OCI-LY7 (cell line): ENCODE data around the gene POMC.

Source experiments
- CTCF ChIP-seq: fragments of 200-600 bp; sonication (generic); conservative IDR thresholded peaks from 2 replicates; pipeline ENCODE4 v1.5.1; 2014; ENCODE audit warnings: mild to moderate bottlenecking, antibody characterized with exemption, low read length, moderate library complexity, mixed read lengths
- EZH2phosphoT487 ChIP-seq: fragments of 200-600 bp; sonication (generic); IDR thresholded peaks from 2 replicates; pipeline ENCODE4 v1.6.1; 2018; ENCODE audit warnings: low read depth, borderline replicate concordance, mild to moderate bottlenecking, mixed run types, antibody characterized with exemption, low read length, moderate library complexity, mixed read lengths

- TF ChIP-seq CTCF (no peak), EZH2phosphoT487 (no peak)
Measured at GRCh38 chr2:25197336-25198208, 29.2 kb upstream of the POMC start.
